DMS 273 (cell line): Measurements from ENCODE around the gene ZIC5.

ENCODE experiments used
- DNase-seq: peaks from one replicate; lab custom pipeline; 2025; ENCODE audit not compliant: unreplicated experiment; lab: John Stamatoyannopoulos, UW

Gene ZIC5

GRCh38 chr13:99987154-99988019 lies 15.8 kb upstream of the ZIC5 start:
- no peak for DNase-seq

- DNase-seq, result peak; percentile 21
Observed at GRCh38 chr13:99986741-99987140, 15.2 kb upstream of the ZIC5 start.

- DNase-seq, result no peak
Observed at GRCh38 chr13:99985886-99986527, 14.4 kb upstream of the ZIC5 start.

GRCh38 chr13:99985241-99985874 lies 13.8 kb upstream of the ZIC5 start:
- no peak for DNase-seq

GRCh38 chr13:99984461-99985240 lies 13.1 kb upstream of the ZIC5 start:
- peak; percentile 21 for DNase-seq

- DNase-seq, result peak; percentile 53
Observed at GRCh38 chr13:99983499-99984401, 12.2 kb upstream of the ZIC5 start.

- DNase-seq, result peak; percentile 60
Observed at GRCh38 chr13:99982731-99983498, 11.3 kb upstream of the ZIC5 start.

- DNase-seq, result peak; percentile 74
Observed at GRCh38 chr13:99982036-99982730, 10.6 kb upstream of the ZIC5 start.

- no peak for DNase-seq
Observed at GRCh38 chr13:99981735-99982035, 10.1 kb upstream of the ZIC5 start, which contains the start of gene ZIC2. Gene ZIC2, plus strand, starts transcription at chr13:99981784. Its CDS starts 281 bp downstream, at chr13:99982065.

GRCh38 chr13:99980824-99981734 lies 9.5 kb upstream of the ZIC5 start:
- peak; percentile 94 for DNase-seq

GRCh38 chr13:99980201-99980823 lies 8.7 kb upstream of the ZIC5 start:
- DNase-seq, result peak; percentile 93

- DNase-seq, result peak; percentile 43
Observed at GRCh38 chr13:99979453-99980200, 8.1 kb upstream of the ZIC5 start.

- DNase-seq, result no peak
Observed at GRCh38 chr13:99978799-99979452, 7.4 kb upstream of the ZIC5 start.

- DNase-seq, result no peak
Observed at GRCh38 chr13:99977912-99978798, 6.6 kb upstream of the ZIC5 start.

- no peak for DNase-seq
Observed at GRCh38 chr13:99977334-99977911, 5.9 kb upstream of the ZIC5 start.
